Thyroid gland (tissue), 4 donors: ENCODE measurements around the gene TIMM44. TPM values are rescaled to one million over a fixed set of nuclear protein-coding genes. Genes with fewer than 3 reads are reported as not detected.

Experiments used
- DNase-seq, 2 donors: peaks; one replicate each; pipeline ENCODE4 v3.0.0-alpha.2; 2019
- H3K27ac ChIP-seq, 3 donors: fragments of 200-600 bp; sonication (generic); 1 replicate in 2 of 3; 2 replicates in 1 of 3; pipeline ENCODE4 v1.5.1; 2016 to 2019; ENCODE audit warnings: mild to moderate bottlenecking in 1 of 3, moderate library complexity in 1 of 3
- H3K27me3 ChIP-seq: fragments of 200-600 bp; sonication (generic); one replicate; pipeline ENCODE4 v1.5.1; 2019
- H3K36me3 ChIP-seq, 2 donors: fragments of 200-600 bp; sonication (generic); one replicate each; pipeline ENCODE4 v1.5.1; 2016 to 2019
- H3K4me1 ChIP-seq, 2 donors: fragments of 200-600 bp; sonication (generic); one replicate each; pipeline ENCODE4 v1.5.1; 2017 to 2019
- H3K4me3 ChIP-seq, 3 donors: fragments of 200-600 bp; sonication (generic); replicated peaks in 1 of 3; 1 replicate in 2 of 3; 2 replicates in 1 of 3; pipeline ENCODE4 v1.5.1; 2016; ENCODE audit warnings: mild to moderate bottlenecking in 1 of 3
- H3K9me3 ChIP-seq: fragments of 200-600 bp; sonication (generic); one replicate; pipeline ENCODE4 v1.5.1; 2017
- CTCF ChIP-seq, 6 experiments: fragments of 200-600 bp in 3 of 6; fragments of 450-650 bp in 3 of 6; sonication (generic) in 3 of 6; IDR thresholded peaks; one replicate each; pipeline ENCODE4 v1.5.1; 2016 to 2019; ENCODE audit warnings: antibody characterized with exemption in 6 of 6, mild to moderate bottlenecking in 2 of 6, inconsistent platforms in 1 of 6, moderate library complexity in 1 of 6
- POLR2A ChIP-seq, 2 donors: fragments of 450-650 bp; IDR thresholded peaks; one replicate each; pipeline ENCODE4 v1.6.1; 2017; ENCODE audit warnings: antibody characterized with exemption in 2 of 2, mild to moderate bottlenecking in 2 of 2, moderate library complexity in 1 of 2
- WGBS, 2 donors: methylation state at CpG; one replicate each; pipeline ENCODE4 v1.1.5; 2017; 5-methylcytosine and 5-hydroxymethylcytosine counted together
- intact Hi-C: fragments of 100-400 bp; cut with DNase I; formaldehyde crosslinking; loops from one replicate; pipeline ENCODE4 v1.15.1; 2023
- total RNA-seq, 4 donors: library from RNA; depleted of rRNA; stranded (reverse); fragments of >200 nt; gene quantifications; one replicate each; pipeline ENCODE4 v1.2.3, GENCODE V29; 2016

TIMM44 gene
- total RNA-seq, 4 donors from 2014 or later, result 47.4 to 85.6 (median 56.6) TPM

- H3K4me3 ChIP-seq, result no peak overlapping the region
- WGBS, 2 donors, result 92 to 94% methylated on average over 10 to 12 of the region's 12 CpGs
- H3K27ac ChIP-seq, result no peak overlapping the region
- no peak for DNase-seq
- no peaks in the 10 kb centered on the region for H3K27me3 ChIP-seq
- intact Hi-C loops, result no loop called here
- no peaks in the 10 kb centered on the region for H3K9me3 ChIP-seq
- no peaks in the 10 kb centered on the region for H3K4me1 ChIP-seq
- H3K36me3 ChIP-seq, result peaks cover 21 to 27% of the 10 kb centered on the region in 2 donors
- TF ChIP-seq CTCF (IDR thresholded peaks at IDR 0.05) (no peak), POLR2A (IDR thresholded peaks at IDR 0.05) (no peak)
Observed at GRCh38 chr19:7980635-7981121, 37.2 kb upstream of the TIMM44 start.

GRCh38 chr19:7980168-7980567 lies 36.7 kb upstream of the TIMM44 start:
- Histone ChIP-seq H3K27me3 (no peaks in the 10 kb centered on the region), H3K9me3 (no peaks in the 10 kb centered on the region), H3K36me3 (peaks cover 21 to 27% of the 10 kb centered on the region in 2 donors), H3K4me3 (no peak overlapping the region), H3K27ac (no peak overlapping the region), H3K4me1 (peaks cover 0 to 4% of the 10 kb centered on the region in 2 donors)
- WGBS, 2 donors, result 87 to 91% methylated on average over 9 to 13 of the region's 13 CpGs
- no peak for DNase-seq
- TF ChIP-seq CTCF (IDR thresholded peaks at IDR 0.05), result no peak
- TF ChIP-seq POLR2A (IDR thresholded peaks at IDR 0.05), result no peak
- intact Hi-C loops, result no loop called here

GRCh38 chr19:7979559-7979958 lies 36.1 kb upstream of the TIMM44 start:
- Histone ChIP-seq H3K36me3 (peaks cover 21 to 27% of the 10 kb centered on the region in 2 donors), H3K4me1 (peaks cover 0 to 4% of the 10 kb centered on the region in 2 donors), H3K27me3 (no peaks in the 10 kb centered on the region), H3K9me3 (no peaks in the 10 kb centered on the region), H3K4me3 (no peak overlapping the region), H3K27ac (no peak overlapping the region)
- 98 to 100% methylated on average over 1 to 8 of the region's 8 CpGs for WGBS, 2 donors
- no peak for TF ChIP-seq POLR2A (IDR thresholded peaks at IDR 0.05)
- no peak for TF ChIP-seq CTCF (IDR thresholded peaks at IDR 0.05)
- intact Hi-C loops, result no loop called here
- no peak for DNase-seq

GRCh38 chr19:7979011-7979410 lies 35.5 kb upstream of the TIMM44 start:
- Histone ChIP-seq H3K27ac (no peak overlapping the region), H3K36me3 (peaks cover 21 to 27% of the 10 kb centered on the region in 2 donors), H3K27me3 (no peaks in the 10 kb centered on the region), H3K9me3 (no peaks in the 10 kb centered on the region), H3K4me1 (peaks cover 0 to 4% of the 10 kb centered on the region in 2 donors), H3K4me3 (no peak overlapping the region)
- WGBS, 2 donors, result 90% methylated on average over 2 to 8 of the region's 10 CpGs
- TF ChIP-seq POLR2A (IDR thresholded peaks at IDR 0.05) (no peak), CTCF (IDR thresholded peaks at IDR 0.05) (no peak)
- no peak for DNase-seq
- intact Hi-C loops, result no loop called here

- TF ChIP-seq CTCF (IDR thresholded peaks at IDR 0.05) (no peak), POLR2A (IDR thresholded peaks at IDR 0.05) (no peak)
- peak in 1 of 2 donors; percentile 19 for DNase-seq
- H3K4me1 ChIP-seq, result peaks cover 0 to 4% of the 10 kb centered on the region in 2 donors
- H3K36me3 ChIP-seq, result peaks cover 21 to 31% of the 10 kb centered on the region in 2 donors
- no peak overlapping the region for H3K4me3 ChIP-seq
- H3K9me3 ChIP-seq, result no peaks in the 10 kb centered on the region
- no peaks in the 10 kb centered on the region for H3K27me3 ChIP-seq
- no peak overlapping the region for H3K27ac ChIP-seq
- intact Hi-C loops, result no loop called here
- WGBS, 2 donors, result 78 to 79% methylated on average over 12 of the region's 12 CpGs
Observed at GRCh38 chr19:7978179-7978825, 34.8 kb upstream of the TIMM44 start.
